ENCODE data around the gene IGSF23. TPM values are rescaled to one million over a fixed set of nuclear protein-coding genes. Genes with fewer than 3 reads are reported as not detected.

IGSF23 gene
- total RNA-seq, 3 donors from 2014 or later = not detected

DNA sequence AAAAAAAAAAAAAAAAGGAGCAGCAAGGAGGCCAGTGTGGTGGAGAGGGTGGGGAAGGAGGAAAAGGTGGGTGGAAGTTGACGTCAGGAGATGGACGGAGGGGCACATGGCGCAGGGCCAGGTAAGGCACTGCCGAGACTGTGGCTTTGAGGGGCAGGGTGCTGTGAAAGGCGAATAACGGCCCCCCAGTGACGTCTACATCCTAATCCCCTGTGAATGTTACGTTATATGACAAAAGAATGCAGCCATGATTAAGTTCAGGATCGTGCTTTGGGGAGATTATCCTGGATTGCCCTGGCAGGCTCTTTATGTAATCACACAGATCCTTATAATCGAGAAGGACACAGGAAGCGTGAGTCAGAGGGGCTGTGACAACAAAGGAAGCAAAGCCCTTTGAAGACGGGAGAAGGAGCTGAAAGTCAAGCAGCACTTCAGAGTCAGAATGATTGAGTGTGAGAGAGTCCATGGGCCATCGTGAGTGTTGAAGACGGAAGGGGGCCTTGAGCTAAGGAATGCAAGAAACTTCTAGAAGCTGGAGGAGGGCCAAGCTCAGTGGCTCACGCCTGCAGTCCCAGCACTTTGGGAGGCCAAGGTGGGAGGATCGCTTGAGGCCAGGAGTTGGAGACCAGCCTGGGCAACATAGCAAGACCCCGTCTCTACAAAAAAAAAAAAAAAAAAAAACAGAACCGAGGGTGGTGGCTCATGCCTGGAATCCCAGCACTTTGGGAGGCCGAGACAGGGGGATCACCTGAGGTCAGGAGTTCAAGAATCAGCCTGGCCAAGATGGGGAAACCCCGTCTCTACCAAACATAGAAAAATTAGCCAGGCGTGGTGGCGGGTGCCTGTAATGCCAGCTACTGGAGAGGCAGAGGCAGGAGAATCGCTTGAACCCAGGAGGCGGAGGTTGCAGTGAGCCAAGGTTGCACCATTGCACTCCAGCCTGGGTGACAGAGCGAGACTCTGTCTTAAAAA, 71.8 kb downstream of the IGSF23 start:
- H3K4me3 ChIP-seq = no peak overlapping the region
- no peak for TF ChIP-seq CTCF (IDR thresholded peaks at IDR 0.05)
- intact Hi-C loops (cut with DNase I, micrococcal nuclease) = no loop called here
- H3K36me3 ChIP-seq (ENCODE audit: low read depth) = no peaks in the 10 kb centered on the region
- peaks cover 25% of the 10 kb centered on the region for H3K4me1 ChIP-seq (ENCODE audit: low read depth)
- DNase-seq (peak in 1 of 3 donors; percentile 36), ATAC-seq (peak; percentile 22)
- H3K9me3 ChIP-seq = no peaks in the 10 kb centered on the region

DNA sequence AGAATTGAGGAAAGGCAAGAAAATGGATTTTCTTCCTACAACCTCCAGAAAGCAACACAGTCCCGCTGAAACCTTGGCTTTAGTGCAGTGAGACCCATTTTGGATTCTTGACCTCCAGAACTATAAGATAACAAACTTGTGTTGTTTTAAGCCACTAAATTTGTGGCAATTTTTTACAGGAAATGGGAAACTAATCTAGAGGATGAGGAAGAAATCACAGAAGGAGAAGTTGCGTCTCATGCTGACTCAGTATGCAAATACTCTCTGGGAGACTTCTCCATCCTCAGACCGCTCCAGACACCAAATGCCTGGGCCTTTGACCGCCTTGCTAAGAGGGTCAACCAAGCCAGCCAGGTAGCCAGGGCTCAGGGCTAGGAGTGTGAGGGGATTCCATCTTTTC, 72.5 kb downstream of the IGSF23 start:
- TF ChIP-seq CTCF (IDR thresholded peaks at IDR 0.05) = no peak
- no peak for DNase-seq
- intact Hi-C loops (cut with DNase I, micrococcal nuclease) = no loop called here
- Histone ChIP-seq H3K9me3 (no peaks in the 10 kb centered on the region), H3K4me1 (ENCODE audit: low read depth) (peaks cover 20% of the 10 kb centered on the region), H3K36me3 (ENCODE audit: low read depth) (no peaks in the 10 kb centered on the region), H3K4me3 (no peak overlapping the region)
- no peak for ATAC-seq

Small RNA genes lying within 50 kb of the gene (microRNA-seq; reads per million reads assigned to microRNA genes)
- not detected for gene MIR4531

Other genes starting within 250 kb of the IGSF23 start
- 1 to 10 TPM; 1.3 to 4.4 (median 1.5) TPM for gene ZNF285, start 212.0 kb upstream of the IGSF23 start, total RNA-seq
- gene ZNF229, start 165.1 kb upstream of the IGSF23 start, total RNA-seq = 1 to 10 TPM; 1.4 to 6.9 (median 2.5) TPM
- 10 to 100 TPM in 1 of 3 donors, 1 to 10 TPM in 2; 7.2 to 10.6 (median 9.3) TPM for gene ZNF180, start 113.0 kb upstream of the IGSF23 start, total RNA-seq
- gene CEACAM20, start 83.9 kb upstream of the IGSF23 start, total RNA-seq = 1 to 10 TPM in 1 of 3 donors, under 1 TPM in 1, not detected in 1; 0.32 to 1.3 TPM
- gene PVR, start 30.3 kb downstream of the IGSF23 start, total RNA-seq = 10 to 100 TPM; 23.8 to 39.8 (median 26.7) TPM
- gene CEACAM19, start 57.9 kb downstream of the IGSF23 start, total RNA-seq = 1 to 10 TPM; 5.8 to 8.0 (median 6.9) TPM
- gene CEACAM16, start 85.6 kb downstream of the IGSF23 start, total RNA-seq = under 1 TPM in 1 of 3 donors, not detected in 2; 0.17 TPM
- gene BCL3, start 135.1 kb downstream of the IGSF23 start, total RNA-seq = 100 to 1,000 TPM in 1 of 3 donors, 10 to 100 TPM in 2; 78.9 to 145 (median 90.6) TPM
- gene CBLC, start 164.3 kb downstream of the IGSF23 start, total RNA-seq = 10 to 100 TPM; 36.5 to 92.6 (median 59.1) TPM
- gene BCAM, start 195.5 kb downstream of the IGSF23 start, total RNA-seq = 10 to 100 TPM; 16.3 to 25.1 (median 20.3) TPM
- gene NECTIN2, start 232.7 kb downstream of the IGSF23 start, total RNA-seq = 100 to 1,000 TPM in 1 of 3 donors, 10 to 100 TPM in 2; 65.3 to 109 (median 98.8) TPM